AG10803 (cell line): ENCODE measurements around the gene CRACDL.

Experiments used
- DNase-seq: peaks from one replicate; pipeline ENCODE4 v3.0.0; 2010; ENCODE audit warnings: low read depth
- H3K4me3 ChIP-seq: 2 replicates; pipeline ENCODE4 v1.5.1; 2011; ENCODE audit warnings: mild to moderate bottlenecking, low read length, control low read depth
- CTCF ChIP-seq: conservative IDR thresholded peaks from 2 replicates; pipeline ENCODE4 v1.5.1; 2011; ENCODE audit warnings: mild to moderate bottlenecking, low read length, control low read depth, inconsistent platforms

The CRACDL gene

DNA sequence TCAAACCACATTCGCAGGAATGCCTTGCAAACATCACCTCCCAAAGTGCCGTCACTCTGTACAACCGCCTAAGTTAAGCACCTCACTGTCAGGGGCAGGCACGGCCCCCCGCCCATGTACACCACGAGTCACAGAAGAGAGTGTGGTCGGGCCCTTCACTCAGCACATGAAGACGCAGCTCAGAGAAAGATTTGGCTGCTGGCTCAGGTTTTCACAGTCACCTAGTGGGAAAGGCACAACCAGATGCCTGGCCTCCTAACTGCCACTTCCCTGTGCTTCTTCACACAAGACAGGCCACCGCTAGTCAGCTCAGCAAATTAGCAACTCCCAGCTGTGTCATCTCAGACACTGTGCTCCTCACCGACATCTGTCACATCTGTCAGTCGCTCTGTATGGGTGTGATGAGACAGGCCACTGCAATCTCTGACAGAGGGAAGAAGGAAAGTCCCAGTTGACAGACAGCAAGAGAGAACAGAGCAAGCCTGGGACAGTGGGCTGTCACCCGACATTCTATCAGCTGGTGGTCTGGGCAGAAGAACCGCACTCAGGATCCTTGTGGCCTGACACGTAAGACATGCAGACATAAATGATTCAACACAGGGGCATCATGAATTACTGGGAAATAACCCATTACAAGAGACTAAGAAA, 60.8 kb downstream of the CRACDL start:
- H3K4me3 ChIP-seq: no peak overlapping the region
- TF ChIP-seq CTCF: no peak
- DNase-seq: no peak

- H3K4me3 ChIP-seq: no peak overlapping the region
- TF ChIP-seq CTCF: no peak
- DNase-seq: no peak
Measured at GRCh38 chr2:98874186-98874689, 61.8 kb downstream of the CRACDL start.

- DNase-seq: no peak
Measured at GRCh38 chr2:98872526-98872925, 63.5 kb downstream of the CRACDL start.

DNA sequence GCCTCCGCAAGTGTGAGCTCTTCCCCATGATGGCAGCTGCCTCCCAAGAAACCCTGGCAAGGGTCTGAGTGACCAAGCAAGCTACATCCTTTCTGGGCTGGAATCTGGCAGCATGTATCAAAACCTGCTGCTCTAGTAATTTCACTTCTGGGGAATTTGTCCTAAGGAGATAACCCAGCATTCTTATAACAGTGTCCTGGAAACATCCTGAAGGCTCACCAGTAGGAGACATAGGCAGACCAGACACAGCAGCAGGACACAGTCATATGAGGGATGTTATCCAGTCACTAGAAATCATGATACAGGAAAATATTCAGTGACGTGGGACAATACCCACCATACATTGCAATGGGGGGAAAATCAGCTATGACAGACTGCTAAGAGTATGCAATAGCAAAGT, 64.5 kb downstream of the CRACDL start:
- TF ChIP-seq CTCF: no peak
- H3K4me3 ChIP-seq: no peak overlapping the region
- DNase-seq: no peak

More at GRCh38 chr2:98872526-98872925, 63.5 kb downstream of the CRACDL start:
- no peak for TF ChIP-seq CTCF
- H3K4me3 ChIP-seq: no peak overlapping the region

DNA sequence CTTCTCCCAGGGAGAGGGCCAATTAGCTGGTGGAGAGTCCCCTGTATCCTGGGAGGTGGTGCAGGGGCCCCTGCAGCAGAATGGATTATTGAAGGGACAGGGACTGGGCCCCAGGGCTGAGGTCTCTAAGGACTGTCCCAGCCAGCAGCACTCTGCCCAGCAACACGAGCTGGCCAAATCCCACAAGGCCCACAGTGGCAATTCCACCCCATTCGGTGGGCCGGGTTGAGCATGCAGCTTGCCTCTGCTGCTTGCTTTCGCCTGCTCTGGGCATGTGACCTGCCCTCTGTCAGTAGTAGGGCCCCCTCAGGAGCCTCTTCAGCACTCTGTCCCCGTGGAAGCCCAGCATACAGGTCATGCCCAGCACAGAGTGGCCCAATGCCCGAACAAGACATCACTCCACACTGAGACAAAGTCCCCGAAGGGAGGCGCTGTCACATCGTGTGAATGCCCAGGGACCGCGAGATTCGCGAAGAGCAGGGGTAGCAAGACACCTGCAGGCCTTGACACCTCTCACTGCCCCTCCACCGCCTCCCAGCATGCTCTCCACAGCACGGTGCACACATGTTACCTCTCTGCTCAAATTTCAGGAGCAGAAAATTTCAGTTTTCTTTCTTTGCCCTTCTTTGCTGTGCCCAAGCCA, 65.4 kb downstream of the CRACDL start:
- no peak for TF ChIP-seq CTCF
- no peak overlapping the region for H3K4me3 ChIP-seq
- no peak for DNase-seq

- H3K4me3 ChIP-seq: no peak overlapping the region
- DNase-seq: no peak
- no peak for TF ChIP-seq CTCF
Measured at GRCh38 chr2:98869870-98870269, 66.2 kb downstream of the CRACDL start.

- H3K4me3 ChIP-seq: no peak overlapping the region
- no peak for TF ChIP-seq CTCF
- no peak for DNase-seq
Measured at GRCh38 chr2:98869272-98869641, 66.8 kb downstream of the CRACDL start.
